A549 treated with Mapracorat at 1 μM for 4 hours (cell line): Measurements from ENCODE around the gene KCNE1. TPM values are rescaled to one million over a fixed set of nuclear protein-coding genes. Genes with fewer than 3 reads are reported as not detected.

Experiments used
- total RNA-seq: library from RNA; stranded (reverse); fragments of 200-300 nt; extraction: Qiagen RNA extraction; gene quantifications from 5 replicates; pipeline ENCODE4 v1.2.3, GENCODE V29; 2022

Gene KCNE1
- 0.06 to 0.15 TPM (median 0.08 TPM) in 3 of 5 replicates, not detected in the others for total RNA-seq

GRCh38 chr21:34511787-34512455, at the start of gene KCNE1:
Gene KCNE1 (minus strand): TSS chr21:34512210. CDS start chr21:34449634, 62,576 bp downstream.

GRCh38 chr21:34423805-34424204, 88.2 kb downstream of the KCNE1 start, which contains the start of gene SMIM34:
Gene SMIM34 (minus strand): TSS chr21:34423951. CDS start chr21:34423839, 112 bp downstream.

Other genes with a start within 250 kb of the KCNE1 start
- not detected in 5 replicates for gene KCNE2, start 148.2 kb downstream of the KCNE1 start, total RNA-seq
- gene SMIM11, start 136.7 kb downstream of the KCNE1 start, total RNA-seq = 1.3 to 12.7 TPM (median 8.5 TPM) in 5 replicates
- gene SMIM34, start 88.3 kb downstream of the KCNE1 start, total RNA-seq = not detected in 5 replicates
- gene RCAN1, start 102.9 kb upstream of the KCNE1 start, total RNA-seq = 12.6 to 15.7 TPM (median 13.2 TPM) in 5 replicates
- 0.03 to 0.06 TPM (median 0.05 TPM) in 4 of 5 replicates, not detected in the other for gene CLIC6, start 156.8 kb upstream of the KCNE1 start, total RNA-seq